Epithelial cell of proximal tubule (primary cell): ENCODE data around the gene ADAM30. TPM values are rescaled to one million over a fixed set of nuclear protein-coding genes. Genes with fewer than 3 reads are reported as not detected.

Source experiments
- DNase-seq: peaks from one replicate; pipeline ENCODE4 v3.0.0-alpha.2; 2011; ENCODE audit warnings: low read depth
- H3K4me3 ChIP-seq: 2 replicates; pipeline ENCODE4 v1.5.1; 2011; ENCODE audit warnings: low read depth, mild to moderate bottlenecking, low read length
- CTCF ChIP-seq: conservative IDR thresholded peaks from 2 replicates; pipeline ENCODE4 v1.5.1; 2012; ENCODE audit warnings: low read depth, mild to moderate bottlenecking, low read length
- total RNA-seq: library from RNA; depleted of rRNA; stranded (reverse); fragments of >200 nt; gene quantifications from 2 replicates; pipeline ENCODE4 v1.2.3, GENCODE V29; 2015

Gene ADAM30
- total RNA-seq, 1 donor from 2014 or later, result not detected

- DNase-seq, result no peak
- no peak for TF ChIP-seq CTCF
- no peak overlapping the region for H3K4me3 ChIP-seq
Measured at GRCh38 chr1:119898981-119899720, 2.8 kb upstream of the ADAM30 start.

- TF ChIP-seq CTCF, result no peak
- H3K4me3 ChIP-seq, result no peak overlapping the region
- DNase-seq, result no peak
Measured at GRCh38 chr1:119898530-119898929, 2.2 kb upstream of the ADAM30 start.

GRCh38 chr1:119895102-119895501 lies 1.2 kb downstream of the ADAM30 start:
- no peak overlapping the region for H3K4me3 ChIP-seq
- no peak for DNase-seq
- TF ChIP-seq CTCF, result no peak

GRCh38 chr1:119893827-119894700 lies 2.3 kb downstream of the ADAM30 start:
- DNase-seq, result no peak
- H3K4me3 ChIP-seq, result no peak overlapping the region
- no peak for TF ChIP-seq CTCF

- no peak for DNase-seq
- H3K4me3 ChIP-seq, result no peak overlapping the region
- TF ChIP-seq CTCF, result no peak
Measured at GRCh38 chr1:119893238-119893791, 3.0 kb downstream of the ADAM30 start.

- no peak for DNase-seq
- no peak overlapping the region for H3K4me3 ChIP-seq
- TF ChIP-seq CTCF, result no peak
Measured at GRCh38 chr1:119891386-119891785, 4.9 kb downstream of the ADAM30 start.
